Mesodermal cell (in vitro differentiated cells): ENCODE data around the gene VAC14.
A peak's percentile ranks its signal among the peaks of the same experiment; 100 is the strongest.

ENCODE experiments used
- H3K27ac ChIP-seq: 2 replicates; pipeline ENCODE4 v1.7.0; 2013; ENCODE audit warnings: mild to moderate bottlenecking, low read depth, low read length, moderate library complexity; ENCODE audit not compliant: severe bottlenecking
- H3K36me3 ChIP-seq: 2 replicates; pipeline ENCODE4 v1.7.1; 2013; ENCODE audit warnings: mild to moderate bottlenecking, low read length, moderate library complexity; ENCODE audit not compliant: control insufficient read depth, insufficient read depth
- H3K4me1 ChIP-seq: one replicate; pipeline ENCODE4 v1.7.1; 2013; ENCODE audit warnings: mild to moderate bottlenecking, low read length; ENCODE audit not compliant: insufficient read depth, control insufficient read depth, poor library complexity, severe bottlenecking
- H3K4me3 ChIP-seq: 2 replicates; pipeline ENCODE4 v1.7.0; 2013; ENCODE audit warnings: low read length, control low read depth, mild to moderate bottlenecking; ENCODE audit not compliant: insufficient read depth, poor library complexity, severe bottlenecking; ENCODE audit errors: extremely low read depth
- H3K9me3 ChIP-seq: 2 replicates; pipeline ENCODE4 v1.7.1; 2013; ENCODE audit warnings: mild to moderate bottlenecking, low read length, moderate library complexity; ENCODE audit not compliant: control insufficient read depth
- WGBS, 2 experiments: methylation state at CpG; one replicate each; pipeline ENCODE4 v1.1.5; 2013; ENCODE audit warnings: missing lambda C conversion rate in 2 of 2; ENCODE audit not compliant: insufficient coverage in 2 of 2; 5-methylcytosine and 5-hydroxymethylcytosine counted together

Gene VAC14

DNA sequence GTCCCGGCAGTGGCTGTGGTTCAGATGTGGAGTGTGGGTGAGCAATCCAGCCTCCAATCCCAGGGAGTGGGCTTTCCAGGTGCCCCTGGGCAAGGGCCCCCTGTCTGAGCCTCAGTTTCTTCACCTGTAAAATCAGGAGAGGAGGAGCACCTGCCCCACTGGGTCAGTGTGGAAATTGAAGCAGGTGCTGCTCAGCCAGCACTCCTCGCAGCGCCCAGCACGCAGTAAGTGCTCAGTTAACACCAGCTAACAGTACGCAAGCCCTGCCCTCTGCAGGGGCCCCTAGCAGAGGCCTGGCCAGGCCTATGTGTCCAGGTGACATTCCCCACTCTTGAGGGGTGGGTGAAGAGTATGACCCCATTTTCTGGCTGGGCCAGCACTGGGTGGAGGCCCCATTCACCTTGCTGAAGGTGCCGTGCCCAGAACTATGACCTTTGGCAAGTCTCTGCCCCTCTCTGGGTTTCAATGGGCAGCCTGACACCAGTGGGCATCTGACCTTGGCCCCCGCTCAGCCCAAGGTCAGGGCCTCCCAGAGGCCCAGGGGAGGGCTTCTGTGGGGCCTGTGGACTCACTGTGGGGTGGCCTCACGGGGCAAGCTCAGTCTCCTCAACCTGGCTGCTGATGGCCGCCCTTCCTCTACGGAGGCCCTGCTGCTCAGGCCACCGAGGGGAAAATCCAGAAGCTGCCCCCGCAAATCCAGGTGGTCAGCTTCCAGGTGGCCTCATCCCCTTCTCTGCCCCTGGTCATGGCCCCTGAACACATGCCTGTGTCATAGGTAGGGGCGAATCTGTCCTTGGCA lies 117.6 kb downstream of the VAC14 start:
- Histone ChIP-seq H3K9me3 (no peaks in the 10 kb centered on the region), H3K36me3 (peaks cover 23% of the 10 kb centered on the region), H3K4me1 (peaks cover 43% of the 10 kb centered on the region), H3K27ac (no peak overlapping the region), H3K4me3 (no peak overlapping the region)
- 95 to 97% methylated on average over 13 of the region's 13 CpGs for WGBS, 2 experiments

DNA sequence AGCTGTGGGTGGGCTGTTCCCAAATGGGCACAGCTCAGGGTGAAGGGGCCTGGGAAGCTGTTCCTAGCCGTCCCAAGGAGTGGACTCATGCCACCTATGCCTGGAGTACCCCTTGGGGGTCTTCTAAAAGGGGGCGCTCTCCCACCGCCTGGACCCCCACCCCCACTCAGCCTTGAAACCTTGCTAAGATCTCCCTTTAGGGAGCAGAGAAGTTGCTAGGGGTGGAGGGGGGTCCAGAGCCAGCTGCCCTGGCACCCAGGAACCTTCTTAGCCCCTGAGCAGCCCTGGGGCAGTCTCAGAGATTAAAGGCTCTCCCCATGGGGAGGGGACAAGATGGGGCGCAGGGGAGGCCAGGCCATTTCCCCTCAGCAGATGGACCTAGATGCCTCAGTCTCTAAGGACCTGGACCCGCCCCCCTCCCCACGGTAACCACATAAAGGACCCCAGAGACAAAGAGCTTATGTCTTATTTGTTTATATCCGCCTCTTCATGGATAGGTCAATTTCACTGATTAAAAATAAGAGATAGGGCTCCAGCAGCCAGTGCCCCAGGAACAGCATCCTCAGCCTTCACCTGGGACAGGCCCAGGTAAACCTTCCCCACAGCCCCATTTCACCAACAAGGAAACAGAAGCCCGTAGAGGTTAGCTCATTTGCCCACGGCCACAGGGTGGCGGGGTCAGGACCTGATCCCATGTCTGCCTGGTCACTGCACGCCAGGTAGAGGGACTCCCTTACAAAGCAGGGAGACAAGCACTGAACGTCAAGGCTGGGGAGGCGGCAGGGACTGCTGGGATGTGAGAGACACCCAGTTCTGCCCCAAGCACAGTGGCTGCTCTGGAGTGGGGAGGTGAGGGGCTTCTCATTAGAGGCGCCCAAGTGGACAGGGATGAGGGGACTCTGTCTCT lies 118.5 kb downstream of the VAC14 start:
- H3K27ac ChIP-seq = no peak overlapping the region
- H3K4me3 ChIP-seq = no peak overlapping the region
- H3K9me3 ChIP-seq = no peaks in the 10 kb centered on the region
- WGBS, 2 experiments = 87 to 93% methylated on average over 5 to 8 of the region's 14 CpGs
- H3K36me3 ChIP-seq = peaks cover 32% of the 10 kb centered on the region
- peaks cover 35% of the 10 kb centered on the region for H3K4me1 ChIP-seq

DNA sequence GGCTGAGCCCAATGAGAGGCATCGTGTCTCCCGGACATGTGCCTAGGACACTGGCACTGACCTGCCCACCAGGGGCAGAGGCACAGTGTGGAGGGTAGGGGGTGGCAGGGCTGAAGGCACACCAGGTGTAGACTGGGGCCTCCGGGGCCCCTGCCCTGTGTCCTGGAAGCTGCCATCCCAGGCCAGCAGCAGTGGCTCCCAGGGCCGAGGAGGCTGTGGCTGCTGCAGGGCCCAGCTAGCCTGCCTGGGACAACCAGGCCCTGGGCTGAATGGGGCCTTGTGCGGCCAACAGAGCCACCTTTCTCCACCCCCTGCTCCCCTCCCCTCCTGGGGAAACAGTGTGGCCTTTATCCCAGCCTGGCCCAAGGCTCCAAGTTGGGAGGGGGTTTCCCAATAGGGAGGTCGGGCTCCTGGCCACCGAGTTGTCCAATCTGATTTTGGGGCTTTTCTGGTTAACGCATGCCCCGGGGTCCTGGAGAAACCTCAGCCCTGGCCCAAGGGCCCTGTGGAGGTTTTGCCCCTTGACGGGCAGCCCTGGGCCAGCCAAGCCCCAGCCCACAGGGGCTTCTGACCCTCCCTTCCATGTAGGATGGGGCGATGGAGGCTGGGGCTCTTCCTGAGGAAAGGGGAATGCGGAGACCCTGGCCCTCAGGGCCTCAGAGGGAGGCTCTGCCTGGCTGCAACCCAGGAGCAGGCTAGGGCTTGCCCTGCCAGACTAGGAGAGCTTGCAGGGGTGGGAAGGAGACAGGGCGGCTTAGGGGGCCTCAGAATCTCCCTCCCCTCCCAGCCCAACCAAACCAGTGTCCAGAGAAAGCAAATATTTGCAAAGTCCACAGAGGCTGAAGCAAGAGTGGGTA lies 119.3 kb downstream of the VAC14 start:
- no peak overlapping the region for H3K4me3 ChIP-seq
- WGBS, 2 experiments = 86 to 95% methylated on average over 7 of the region's 13 CpGs
- H3K36me3 ChIP-seq = peaks cover 40% of the 10 kb centered on the region
- no peaks in the 10 kb centered on the region for H3K9me3 ChIP-seq
- peak overlapping the region; percentile 10 for H3K27ac ChIP-seq
- H3K4me1 ChIP-seq = peaks cover 28% of the 10 kb centered on the region

DNA sequence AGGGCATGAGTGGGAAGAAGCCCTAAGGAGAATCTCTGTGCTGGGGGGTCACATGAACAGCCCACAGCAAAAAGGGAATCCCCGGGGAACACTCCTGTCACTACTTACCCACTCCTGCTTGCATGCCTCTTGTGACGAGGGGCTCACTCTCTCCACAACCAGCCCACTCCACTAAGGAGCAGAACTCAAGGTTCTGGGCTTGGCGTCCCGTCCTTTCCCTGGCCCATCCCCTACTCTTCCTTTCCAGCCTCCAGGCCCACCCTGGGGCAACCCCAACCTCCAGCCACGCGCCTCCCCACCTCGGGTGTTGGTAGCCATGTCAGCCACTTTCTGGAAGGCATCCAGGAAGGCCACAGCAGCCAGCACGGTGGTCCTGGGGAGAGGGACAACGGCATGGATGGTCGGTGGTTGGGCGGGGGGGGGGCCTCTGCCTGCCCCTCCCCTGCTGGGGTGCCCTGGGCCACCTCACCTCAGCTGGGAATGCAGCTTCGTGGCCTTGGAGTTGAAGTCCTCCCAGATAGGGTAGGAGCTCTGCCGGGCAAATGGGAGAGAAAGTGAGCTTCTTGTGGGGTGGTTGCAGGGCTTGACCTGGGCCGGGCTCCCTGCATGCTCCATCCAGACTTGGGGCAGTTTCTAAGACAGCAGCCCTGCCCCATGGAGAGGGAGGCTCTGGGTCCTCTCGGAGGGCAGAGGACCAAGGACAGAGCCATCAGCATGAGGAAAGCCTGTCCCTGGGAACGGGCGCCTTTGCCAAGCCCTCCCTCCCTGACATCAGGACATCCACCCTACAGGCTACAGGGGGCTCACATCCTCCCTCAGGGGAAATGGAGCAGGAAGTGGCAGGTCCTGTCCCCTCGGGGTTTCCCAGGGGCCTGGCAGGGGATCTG lies 120.2 kb downstream of the VAC14 start:
- 90 to 95% methylated on average over 9 to 10 of the region's 18 CpGs for WGBS, 2 experiments
- H3K9me3 ChIP-seq = no peaks in the 10 kb centered on the region
- no peak overlapping the region for H3K4me3 ChIP-seq
- H3K36me3 ChIP-seq = peaks cover 49% of the 10 kb centered on the region
- peaks cover 25% of the 10 kb centered on the region for H3K4me1 ChIP-seq
- peak overlapping the region; percentile 10 for H3K27ac ChIP-seq

DNA sequence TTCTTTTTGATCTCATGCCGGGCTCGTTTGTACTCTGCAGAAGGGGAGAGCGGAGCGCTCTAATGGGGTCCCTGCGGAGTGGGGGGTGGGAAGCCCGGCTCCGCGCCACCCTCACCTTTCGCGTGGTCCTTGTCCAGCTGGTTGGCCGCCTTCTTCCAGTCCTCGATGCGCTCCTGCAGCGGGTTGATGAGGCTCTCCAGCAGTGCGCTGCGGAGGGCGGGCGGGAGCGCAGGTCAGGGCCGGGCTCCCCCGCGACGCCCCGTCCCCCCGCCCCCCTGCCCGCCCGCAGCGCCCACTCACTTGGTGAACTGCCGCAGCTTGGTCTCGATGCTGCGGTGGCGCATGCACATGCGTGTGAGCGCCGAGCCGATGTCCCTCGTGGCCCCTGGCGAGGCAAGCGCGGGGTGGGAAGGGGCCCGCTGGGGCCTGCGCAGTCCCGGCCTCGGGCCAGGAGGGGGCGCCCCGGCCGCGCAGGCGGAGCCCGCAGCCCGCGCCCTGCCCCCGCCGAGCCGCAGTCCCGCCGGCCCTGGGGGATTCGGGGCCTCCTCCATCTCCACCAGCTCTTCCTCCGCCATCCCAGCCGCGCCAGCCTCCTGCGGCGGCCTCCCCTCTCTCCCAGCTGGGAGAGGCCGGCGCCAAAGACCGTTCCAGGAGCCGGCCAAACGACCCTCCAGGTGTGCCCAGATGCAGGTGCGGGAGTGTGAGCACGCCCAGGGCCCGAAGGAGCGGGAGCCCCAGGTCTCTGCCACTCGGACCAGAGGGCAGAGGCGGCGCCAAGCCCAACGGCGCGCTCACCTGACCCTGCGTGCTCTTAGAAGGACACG lies 121.1 kb downstream of the VAC14 start:
- peaks cover 58% of the 10 kb centered on the region for H3K36me3 ChIP-seq
- no peaks in the 10 kb centered on the region for H3K9me3 ChIP-seq
- WGBS, 2 experiments = 40 to 68% methylated on average over 33 to 49 of the region's 80 CpGs
- peaks cover 24% of the 10 kb centered on the region for H3K4me1 ChIP-seq
- no peak overlapping the region for H3K27ac ChIP-seq
- H3K4me3 ChIP-seq = no peak overlapping the region

DNA sequence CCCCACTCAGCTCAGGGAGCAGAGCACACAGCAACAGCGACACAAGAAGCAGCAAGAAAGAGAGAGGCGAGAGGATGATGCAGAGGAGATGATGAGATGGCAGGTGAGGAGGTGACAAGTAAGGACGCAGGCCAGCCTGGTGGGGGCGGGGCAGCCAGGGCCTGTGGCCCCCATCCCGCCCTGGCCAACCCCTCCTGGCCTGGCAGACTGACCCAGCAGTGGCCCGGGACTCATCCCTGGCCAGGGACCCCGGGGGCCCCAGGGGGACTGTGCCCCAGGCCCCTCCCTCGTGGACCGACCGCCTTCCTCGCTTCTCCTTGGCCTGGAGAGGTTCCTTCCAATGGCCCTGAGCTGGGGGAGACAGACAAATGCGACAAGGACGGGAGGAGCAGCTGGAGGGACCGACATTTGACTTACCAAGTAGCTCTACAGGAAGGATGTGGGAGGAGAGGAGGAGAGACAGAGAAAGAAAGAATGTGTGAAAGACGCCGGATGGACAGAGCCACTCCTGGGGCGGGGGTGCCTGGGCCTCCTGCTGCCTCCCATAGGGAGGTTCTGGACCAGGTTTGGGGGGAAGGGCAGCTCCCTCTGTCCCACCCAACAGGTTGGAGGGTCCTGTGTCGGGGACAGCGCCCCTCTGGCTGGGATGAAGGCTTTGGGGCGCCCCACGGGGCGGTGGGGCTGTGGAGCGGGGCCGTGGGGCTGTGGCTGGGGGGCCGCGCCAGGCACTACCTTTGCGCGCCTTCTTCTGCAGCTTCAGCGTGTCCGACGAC lies 121.9 kb downstream of the VAC14 start:
- no peak overlapping the region for H3K27ac ChIP-seq
- H3K4me1 ChIP-seq = peaks cover 20% of the 10 kb centered on the region
- peaks cover 66% of the 10 kb centered on the region for H3K36me3 ChIP-seq
- no peaks in the 10 kb centered on the region for H3K9me3 ChIP-seq
- WGBS, 2 experiments = 87 to 90% methylated on average over 23 to 28 of the region's 31 CpGs
- no peak overlapping the region for H3K4me3 ChIP-seq

DNA sequence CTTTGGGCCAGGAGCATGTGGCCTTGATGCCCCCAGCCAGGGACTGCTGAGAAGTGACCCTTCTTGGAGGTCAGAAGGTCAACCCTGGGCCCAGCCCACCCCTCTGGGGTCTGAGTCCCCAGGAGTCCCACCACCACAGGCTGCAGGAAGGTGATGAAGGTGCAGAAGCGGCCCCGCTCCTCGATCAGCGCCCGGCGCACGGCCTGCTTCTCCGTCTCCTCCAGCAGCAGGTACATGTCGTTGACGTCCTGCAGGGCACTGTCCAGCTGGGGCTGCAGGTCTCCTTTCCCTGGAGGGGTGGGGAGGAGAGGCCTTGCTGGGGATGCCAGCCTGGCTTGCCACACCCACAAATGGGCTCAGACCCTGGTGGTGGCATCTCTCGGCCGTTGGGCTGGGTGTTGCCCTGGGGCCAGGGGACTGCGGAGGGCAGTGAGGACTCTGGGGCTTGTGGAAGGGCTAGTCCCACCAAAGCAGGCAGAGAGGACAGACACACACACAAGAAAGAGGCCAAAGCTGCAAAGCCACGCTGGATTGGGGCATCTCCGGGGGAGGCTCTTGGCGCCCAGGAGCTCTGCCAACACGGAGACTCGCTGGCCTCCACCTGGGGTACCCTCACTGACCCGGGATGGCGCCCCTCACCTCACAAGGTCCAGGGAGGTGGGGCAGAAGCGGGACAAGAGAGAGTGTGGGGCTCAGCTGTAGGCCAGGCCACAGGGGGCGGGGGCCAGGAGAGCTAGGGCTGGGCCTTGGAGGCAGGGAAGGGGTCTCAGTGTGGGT lies 122.6 kb downstream of the VAC14 start:
- Histone ChIP-seq H3K4me1 (peaks cover 20% of the 10 kb centered on the region), H3K27ac (no peak overlapping the region), H3K4me3 (no peak overlapping the region), H3K36me3 (peaks cover 70% of the 10 kb centered on the region), H3K9me3 (no peaks in the 10 kb centered on the region)
- WGBS, 2 experiments = 95 to 96% methylated on average over 14 to 19 of the region's 22 CpGs

DNA sequence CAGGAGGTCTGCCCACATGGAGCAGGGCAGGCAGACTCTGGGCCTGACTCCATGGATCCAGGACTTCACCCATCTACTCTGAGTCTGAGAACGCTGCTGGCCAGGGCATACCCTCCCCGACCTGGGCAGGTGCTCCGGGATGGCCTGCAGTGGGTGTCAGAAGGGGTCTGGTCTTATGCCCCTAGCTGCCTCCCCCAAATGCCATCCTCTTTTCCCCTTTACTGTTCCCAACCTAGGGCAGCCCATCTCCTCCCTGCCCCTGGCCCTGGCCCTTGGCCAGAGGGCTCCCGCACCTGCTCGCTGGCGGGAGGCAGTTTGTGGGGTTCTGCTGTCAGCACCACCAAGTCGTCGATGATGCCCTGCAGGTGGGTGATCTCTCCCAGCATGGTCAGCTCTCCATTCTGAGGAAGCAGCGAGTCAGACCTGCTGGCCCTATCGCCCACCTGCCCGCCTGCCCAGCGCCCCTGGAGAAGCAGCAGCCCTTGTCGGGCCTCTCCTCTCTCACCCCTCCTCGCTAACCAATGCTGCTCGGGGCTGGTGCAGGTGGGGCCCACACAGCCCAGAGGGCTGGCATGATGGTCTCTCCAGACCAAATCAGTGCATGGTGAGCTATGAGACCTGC lies 123.3 kb downstream of the VAC14 start:
- Histone ChIP-seq H3K9me3 (no peaks in the 10 kb centered on the region), H3K36me3 (peaks cover 71% of the 10 kb centered on the region), H3K4me3 (no peak overlapping the region), H3K27ac (no peak overlapping the region), H3K4me1 (peaks cover 20% of the 10 kb centered on the region)
- WGBS, 2 experiments = 93 to 98% methylated on average over 12 of the region's 15 CpGs
